Activated CD4-positive, alpha-beta memory T cell treated with anti-CD3 and anti-CD28 coated beads for 36 hours (primary cell): ENCODE measurements around the gene GRIN2B. TPM values are rescaled to one million over a fixed set of nuclear protein-coding genes. Genes with fewer than 3 reads are reported as not detected.

ENCODE experiments used
- CTCF ChIA-PET: fragments of 350-600 bp; sonication (Branson Sonifier 250); formaldehyde crosslinking; loops from one replicate; lab custom pipeline; 2021; ENCODE audit warnings: antibody characterized with exemption, inconsistent platforms; lab: Charles Lee
- POLR2A ChIA-PET: fragments of 350-600 bp; sonication (Branson Sonifier 250); formaldehyde crosslinking; loops from one replicate; lab custom pipeline; 2021; ENCODE audit warnings: antibody characterized with exemption; lab: Charles Lee
- DNase-seq: peaks from one replicate; pipeline ENCODE4 v3.0.0-alpha.2; 2020
- H3K27ac Mint-ChIP-seq: one replicate; pipeline ENCODE4 v1.8.0; 2021; ENCODE audit warnings: mixed read lengths
- H3K27me3 Mint-ChIP-seq: one replicate; pipeline ENCODE4 v1.8.0; 2021; ENCODE audit warnings: mixed read lengths
- H3K36me3 Mint-ChIP-seq: one replicate; pipeline ENCODE4 v1.8.0; 2021; ENCODE audit warnings: mixed read lengths
- H3K4me1 Mint-ChIP-seq: one replicate; pipeline ENCODE4 v1.8.0; 2021; ENCODE audit warnings: low read depth, mixed read lengths
- H3K4me3 Mint-ChIP-seq: one replicate; pipeline ENCODE4 v1.8.0; 2021; ENCODE audit warnings: mild to moderate bottlenecking, mixed read lengths
- H3K9me3 Mint-ChIP-seq: one replicate; pipeline ENCODE4 v1.8.0; 2021; ENCODE audit warnings: mixed read lengths
- intact Hi-C: fragments of 100-400 bp; cut with micrococcal nuclease; formaldehyde crosslinking; loops from one replicate; pipeline ENCODE4 v1.15.1; 2023
- total RNA-seq, 2 experiments: library from RNA; stranded (reverse); gene quantifications; one replicate each; pipeline ENCODE4 v1.2.3, GENCODE V29; 2021

Gene GRIN2B
- total RNA-seq, 2 experiments from 2014 or later = not detected

- ChIA-PET CTCF (no interaction called here), POLR2A (no interaction called here)
- Mint-ChIP-seq H3K36me3 (peaks cover 1% of the 10 kb centered on the region), H3K27ac (no peak overlapping the region), H3K9me3 (no peaks in the 10 kb centered on the region), H3K27me3 (peaks cover 59% of the 10 kb centered on the region), H3K4me3 (no peak overlapping the region), H3K4me1 (peaks cover 4% of the 10 kb centered on the region)
- intact Hi-C loops = no loop called here
- no peak for DNase-seq
These were observed 2.5 kb downstream of the GRIN2B start for GRCh38 chr12:13978876-13979275.

GRCh38 chr12:13976880-13977279 is 4.5 kb downstream of the GRIN2B start:
- peaks cover 4% of the 10 kb centered on the region for H3K4me1 Mint-ChIP-seq
- H3K27me3 Mint-ChIP-seq = peaks cover 48% of the 10 kb centered on the region
- H3K27ac Mint-ChIP-seq = no peak overlapping the region
- DNase-seq = no peak
- no peak overlapping the region for H3K4me3 Mint-ChIP-seq
- no peaks in the 10 kb centered on the region for H3K9me3 Mint-ChIP-seq
- peaks cover 1% of the 10 kb centered on the region for H3K36me3 Mint-ChIP-seq
- CTCF ChIA-PET = no interaction called here
- intact Hi-C loops = no loop called here
- POLR2A ChIA-PET = no interaction called here

- H3K4me3 Mint-ChIP-seq = no peak overlapping the region
- no peak for DNase-seq
- peaks cover 1% of the 10 kb centered on the region for H3K4me1 Mint-ChIP-seq
- no peaks in the 10 kb centered on the region for H3K9me3 Mint-ChIP-seq
- ChIA-PET CTCF (no interaction called here), POLR2A (no interaction called here)
- H3K27me3 Mint-ChIP-seq = peaks cover 45% of the 10 kb centered on the region
- H3K27ac Mint-ChIP-seq = no peak overlapping the region
- H3K36me3 Mint-ChIP-seq = peaks cover 1% of the 10 kb centered on the region
- intact Hi-C loops = no loop called here
These were observed 5.3 kb downstream of the GRIN2B start for GRCh38 chr12:13976028-13976584.

GRCh38 chr12:13973996-13974395 is 7.4 kb downstream of the GRIN2B start:
- Mint-ChIP-seq H3K4me1 (no peaks in the 10 kb centered on the region), H3K27me3 (peaks cover 28% of the 10 kb centered on the region), H3K4me3 (no peak overlapping the region), H3K9me3 (no peaks in the 10 kb centered on the region), H3K36me3 (no peaks in the 10 kb centered on the region), H3K27ac (no peak overlapping the region)
- CTCF ChIA-PET = no interaction called here
- POLR2A ChIA-PET = interaction anchor here (0.6 kb wide), 1 partner anchor 13 kb away, joined by 3 read pairs; no protein-coding TSS in a partner anchor
- no peak for DNase-seq
- intact Hi-C loops = no loop called here

- ChIA-PET POLR2A (no interaction called here), CTCF (no interaction called here)
- H3K27ac Mint-ChIP-seq = no peak overlapping the region
- no peak overlapping the region for H3K4me3 Mint-ChIP-seq
- intact Hi-C loops = no loop called here
- H3K36me3 Mint-ChIP-seq = no peaks in the 10 kb centered on the region
- H3K9me3 Mint-ChIP-seq = no peaks in the 10 kb centered on the region
- no peak for DNase-seq
- no peaks in the 10 kb centered on the region for H3K4me1 Mint-ChIP-seq
- H3K27me3 Mint-ChIP-seq = peaks cover 8% of the 10 kb centered on the region
These were observed 10.6 kb downstream of the GRIN2B start for GRCh38 chr12:13970803-13971202.

GRCh38 chr12:13968281-13968680 is 13.1 kb downstream of the GRIN2B start:
- POLR2A ChIA-PET = no interaction called here
- intact Hi-C loops = no loop called here

GRCh38 chr12:13964666-13965065 is 16.7 kb downstream of the GRIN2B start:
- peaks cover 8% of the 10 kb centered on the region for H3K27me3 Mint-ChIP-seq
- no peak overlapping the region for H3K4me3 Mint-ChIP-seq
- H3K4me1 Mint-ChIP-seq = no peaks in the 10 kb centered on the region
- no peaks in the 10 kb centered on the region for H3K9me3 Mint-ChIP-seq
- ChIA-PET POLR2A (no interaction called here), CTCF (no interaction called here)
- H3K36me3 Mint-ChIP-seq = no peaks in the 10 kb centered on the region
- intact Hi-C loops = no loop called here
- DNase-seq = no peak
- no peak overlapping the region for H3K27ac Mint-ChIP-seq

More at GRCh38 chr12:13968281-13968680, 13.1 kb downstream of the GRIN2B start:
- no peaks in the 10 kb centered on the region for H3K36me3 Mint-ChIP-seq
- no peak overlapping the region for H3K27ac Mint-ChIP-seq
- no peaks in the 10 kb centered on the region for H3K4me1 Mint-ChIP-seq
- H3K4me3 Mint-ChIP-seq = no peak overlapping the region
- CTCF ChIA-PET = no interaction called here
- DNase-seq = no peak
- peaks cover 8% of the 10 kb centered on the region for H3K27me3 Mint-ChIP-seq
- no peaks in the 10 kb centered on the region for H3K9me3 Mint-ChIP-seq

- POLR2A ChIA-PET = no interaction called here
- Mint-ChIP-seq H3K27me3 (peaks cover 11% of the 10 kb centered on the region), H3K4me3 (no peak overlapping the region), H3K36me3 (no peaks in the 10 kb centered on the region), H3K9me3 (no peaks in the 10 kb centered on the region), H3K27ac (no peak overlapping the region), H3K4me1 (no peaks in the 10 kb centered on the region)
- CTCF ChIA-PET = no interaction called here
- intact Hi-C loops = no loop called here
- DNase-seq = no peak
These were observed 18.7 kb downstream of the GRIN2B start for GRCh38 chr12:13962699-13963098.

- ChIA-PET CTCF (no interaction called here), POLR2A (no interaction called here)
- intact Hi-C loops = no loop called here
- no peak for DNase-seq
- peaks cover 11% of the 10 kb centered on the region for H3K27me3 Mint-ChIP-seq
- no peaks in the 10 kb centered on the region for H3K9me3 Mint-ChIP-seq
- H3K4me3 Mint-ChIP-seq = no peak overlapping the region
- H3K36me3 Mint-ChIP-seq = no peaks in the 10 kb centered on the region
- H3K4me1 Mint-ChIP-seq = no peaks in the 10 kb centered on the region
- H3K27ac Mint-ChIP-seq = no peak overlapping the region
These were observed 19.4 kb downstream of the GRIN2B start for GRCh38 chr12:13961971-13962370.

- peaks cover 7% of the 10 kb centered on the region for H3K27me3 Mint-ChIP-seq
- CTCF ChIA-PET = no interaction called here
- no peak overlapping the region for H3K27ac Mint-ChIP-seq
- POLR2A ChIA-PET = no interaction called here
- H3K9me3 Mint-ChIP-seq = no peaks in the 10 kb centered on the region
- H3K4me1 Mint-ChIP-seq = no peaks in the 10 kb centered on the region
- H3K36me3 Mint-ChIP-seq = no peaks in the 10 kb centered on the region
- intact Hi-C loops = no loop called here
- H3K4me3 Mint-ChIP-seq = no peak overlapping the region
- DNase-seq = no peak
These were observed 22.2 kb downstream of the GRIN2B start for GRCh38 chr12:13959131-13959723.

GRCh38 chr12:13957576-13957975 is 23.8 kb downstream of the GRIN2B start:
- Mint-ChIP-seq H3K27ac (no peak overlapping the region), H3K9me3 (no peaks in the 10 kb centered on the region), H3K36me3 (no peaks in the 10 kb centered on the region), H3K27me3 (peaks cover 5% of the 10 kb centered on the region), H3K4me3 (no peak overlapping the region), H3K4me1 (no peaks in the 10 kb centered on the region)
- intact Hi-C loops = no loop called here
- no peak for DNase-seq
- ChIA-PET POLR2A (no interaction called here), CTCF (no interaction called here)

- Mint-ChIP-seq H3K27ac (no peak overlapping the region), H3K36me3 (no peaks in the 10 kb centered on the region), H3K9me3 (no peaks in the 10 kb centered on the region), H3K4me1 (no peaks in the 10 kb centered on the region), H3K4me3 (no peak overlapping the region), H3K27me3 (peaks cover 5% of the 10 kb centered on the region)
- CTCF ChIA-PET = no interaction called here
- DNase-seq = no peak
- intact Hi-C loops = no loop called here
- POLR2A ChIA-PET = no interaction called here
These were observed 25.3 kb downstream of the GRIN2B start for GRCh38 chr12:13956060-13956590.

- no peaks in the 10 kb centered on the region for H3K36me3 Mint-ChIP-seq
- H3K9me3 Mint-ChIP-seq = no peaks in the 10 kb centered on the region
- no peak overlapping the region for H3K27ac Mint-ChIP-seq
- no peak for DNase-seq
- intact Hi-C loops = no loop called here
- no peaks in the 10 kb centered on the region for H3K27me3 Mint-ChIP-seq
- H3K4me3 Mint-ChIP-seq = no peak overlapping the region
- ChIA-PET CTCF (no interaction called here), POLR2A (no interaction called here)
- no peaks in the 10 kb centered on the region for H3K4me1 Mint-ChIP-seq
These were observed 29.3 kb downstream of the GRIN2B start for GRCh38 chr12:13952096-13952495.
